Posterior vena cava (tissue), 2 donors: ENCODE measurements around the gene TCF12. TPM values are rescaled to one million over a fixed set of nuclear protein-coding genes. Genes with fewer than 3 reads are reported as not detected.

Source experiments
- DNase-seq: peaks from one replicate; pipeline ENCODE4 v3.0.0-alpha.2; 2020; ENCODE audit warnings: low spot score
- intact Hi-C, 2 donors: fragments of 100-400 bp; cut with DNase I; formaldehyde crosslinking; loops; one replicate each; pipeline versions ENCODE4 v1.14.1 to v1.14.2; 2022 to 2023
- total RNA-seq, 2 donors: library from RNA; stranded (reverse); fragmentation: NEBNext Ultra II Directional; extraction: Animal tissue kit (Norgen Biotek cat#: 25700); gene quantifications; one replicate each; pipeline ENCODE4 v1.2.1, GENCODE V29; 2021
- donor health status: DM: yes; HTN: yes; CAD: no.
- donor health status: DM: yes; HTN: yes; CAD: no.

Gene TCF12
- total RNA-seq, 2 donors from 2014 or later: 95.2 to 102 TPM

DNA sequence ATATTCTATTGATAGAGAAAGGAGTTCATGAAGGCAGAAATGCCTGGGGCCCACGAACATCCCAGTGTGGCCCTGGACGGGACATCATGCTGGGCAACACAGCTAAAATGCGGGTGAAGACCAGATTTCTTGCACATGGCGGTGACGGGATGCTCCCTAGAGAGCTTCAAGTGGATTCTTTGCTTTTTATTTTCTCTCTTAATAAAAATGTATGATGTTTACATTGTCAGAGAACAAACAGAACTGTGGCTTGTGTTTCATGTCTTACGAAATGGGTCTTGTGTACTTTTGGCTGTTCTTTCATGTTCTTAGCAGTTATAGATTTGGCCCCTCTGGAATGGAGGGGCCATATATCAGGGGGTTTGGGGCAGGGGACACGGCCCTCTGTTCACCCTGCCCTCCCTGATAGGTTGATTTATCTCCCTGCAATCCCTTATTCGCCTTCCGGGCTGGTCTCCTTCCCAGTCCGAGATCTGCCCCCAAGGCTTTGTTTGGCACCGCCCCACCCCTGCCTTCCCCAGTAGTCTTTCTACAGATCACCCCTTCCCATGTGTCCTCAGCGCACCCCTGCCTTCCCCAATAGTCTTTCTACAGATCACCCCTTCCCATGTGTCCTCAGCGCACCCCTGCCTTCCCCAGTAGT, 389.2 kb downstream of the TCF12 start:
- no peak for DNase-seq
- intact Hi-C loops: loop anchor here (2.0 to 10.0 kb wide), 3 partner anchors 160 to 817 kb away; no protein-coding TSS in a partner anchor

DNA sequence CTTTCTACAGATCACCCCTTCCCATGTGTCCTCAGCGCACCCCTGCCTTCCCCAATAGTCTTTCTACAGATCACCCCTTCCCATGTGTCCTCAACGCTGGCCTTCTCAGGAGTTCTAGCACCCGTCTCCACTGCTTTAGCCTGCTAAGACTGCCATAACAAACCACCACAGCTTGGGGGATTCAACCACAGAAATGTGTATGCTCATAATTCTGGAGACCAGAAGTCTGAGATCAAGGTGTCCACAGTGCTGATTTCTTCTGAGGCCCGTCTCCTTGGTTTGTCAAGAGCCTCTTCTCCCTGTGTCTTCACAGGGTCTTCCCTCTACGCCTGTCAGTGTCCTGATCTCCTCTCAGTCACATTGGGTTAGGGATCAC, 389.7 kb downstream of the TCF12 start:
- intact Hi-C loops: loop anchor here (2.0 to 10.0 kb wide), 3 partner anchors 161 to 817 kb away; no protein-coding TSS in a partner anchor
- no peak for DNase-seq

DNA sequence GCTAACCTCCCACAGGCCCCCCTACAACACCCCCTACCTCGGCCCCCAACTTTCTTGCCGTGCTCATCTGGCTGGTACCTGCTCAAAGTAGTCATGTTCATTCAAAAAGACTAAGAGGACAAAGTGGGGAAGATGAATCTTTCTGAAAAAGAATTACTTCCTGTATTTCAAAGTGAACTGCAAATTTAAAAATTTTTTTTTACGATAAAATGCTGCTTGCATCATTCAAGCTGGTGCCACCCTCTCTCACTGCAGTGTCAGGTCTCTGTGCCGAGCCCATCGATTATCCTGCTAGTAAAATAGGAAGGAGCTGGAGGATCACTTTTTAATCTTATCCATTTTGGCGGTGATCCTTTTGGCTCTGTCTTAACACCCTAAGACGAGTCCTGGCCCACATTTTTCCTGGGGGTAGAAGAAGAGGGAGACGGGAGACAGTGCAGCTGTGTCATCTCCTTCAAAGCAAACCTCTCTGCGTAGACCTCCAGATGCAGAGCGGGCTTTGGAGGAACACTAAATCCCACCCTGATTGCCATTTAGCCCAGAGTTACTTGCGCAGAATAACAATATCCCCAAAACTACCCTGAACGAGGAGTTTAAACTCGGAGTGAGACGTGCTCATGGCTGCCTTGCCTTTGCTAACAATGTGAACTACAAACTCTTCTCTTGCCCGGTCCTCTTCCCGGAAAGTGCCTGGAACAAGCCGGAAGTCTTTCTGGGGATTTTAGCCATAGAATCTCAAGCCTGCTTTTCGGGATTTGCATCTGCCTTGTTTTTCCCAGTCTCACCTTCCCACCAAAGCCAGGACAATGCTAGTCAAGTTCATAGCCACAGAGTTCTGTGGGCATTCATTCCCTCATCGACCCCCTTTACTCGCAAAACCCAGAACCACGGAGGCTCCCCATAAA, 391.7 kb downstream of the TCF12 start:
- intact Hi-C loops: loop anchor here (2.0 to 10.0 kb wide), 3 partner anchors 163 to 819 kb away; no protein-coding TSS in a partner anchor
- DNase-seq: no peak

DNA sequence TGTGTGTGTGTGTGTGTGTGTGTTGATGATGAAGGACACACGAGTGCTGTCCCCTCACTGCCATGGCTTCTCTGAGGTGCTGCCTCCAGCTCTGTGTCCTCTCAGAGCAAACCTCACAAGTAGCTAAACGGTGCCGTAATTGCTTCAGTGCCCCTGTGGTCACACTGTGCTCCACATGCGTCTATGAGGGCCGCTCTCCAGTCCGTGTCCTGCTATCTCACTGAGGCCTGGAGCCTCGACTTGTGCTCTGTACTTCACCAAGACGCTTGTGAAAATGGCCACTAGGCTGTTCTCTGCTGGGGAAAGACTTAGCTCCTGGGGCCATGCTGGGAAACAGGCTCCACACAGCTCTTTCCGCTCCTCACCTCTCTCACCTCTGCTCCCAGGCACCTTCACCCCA, 392.4 kb downstream of the TCF12 start:
- intact Hi-C loops: no loop called here
- no peak for DNase-seq

DNA sequence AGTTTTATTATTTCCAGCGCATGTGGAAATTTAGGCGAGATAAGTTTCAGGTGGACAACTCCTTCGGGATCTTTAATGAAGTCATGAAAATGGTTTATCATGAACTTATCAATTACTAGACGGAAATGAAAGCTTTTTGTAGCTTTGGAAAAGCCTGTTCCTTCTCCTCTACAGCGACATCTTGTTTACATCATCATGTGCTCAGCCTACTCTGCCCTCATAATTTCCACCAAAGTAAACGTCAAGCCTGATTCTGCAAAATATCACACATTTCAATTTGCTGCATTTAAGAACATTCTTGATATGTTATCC, 393.5 kb downstream of the TCF12 start:
- intact Hi-C loops: no loop called here
- DNase-seq: no peak

DNA sequence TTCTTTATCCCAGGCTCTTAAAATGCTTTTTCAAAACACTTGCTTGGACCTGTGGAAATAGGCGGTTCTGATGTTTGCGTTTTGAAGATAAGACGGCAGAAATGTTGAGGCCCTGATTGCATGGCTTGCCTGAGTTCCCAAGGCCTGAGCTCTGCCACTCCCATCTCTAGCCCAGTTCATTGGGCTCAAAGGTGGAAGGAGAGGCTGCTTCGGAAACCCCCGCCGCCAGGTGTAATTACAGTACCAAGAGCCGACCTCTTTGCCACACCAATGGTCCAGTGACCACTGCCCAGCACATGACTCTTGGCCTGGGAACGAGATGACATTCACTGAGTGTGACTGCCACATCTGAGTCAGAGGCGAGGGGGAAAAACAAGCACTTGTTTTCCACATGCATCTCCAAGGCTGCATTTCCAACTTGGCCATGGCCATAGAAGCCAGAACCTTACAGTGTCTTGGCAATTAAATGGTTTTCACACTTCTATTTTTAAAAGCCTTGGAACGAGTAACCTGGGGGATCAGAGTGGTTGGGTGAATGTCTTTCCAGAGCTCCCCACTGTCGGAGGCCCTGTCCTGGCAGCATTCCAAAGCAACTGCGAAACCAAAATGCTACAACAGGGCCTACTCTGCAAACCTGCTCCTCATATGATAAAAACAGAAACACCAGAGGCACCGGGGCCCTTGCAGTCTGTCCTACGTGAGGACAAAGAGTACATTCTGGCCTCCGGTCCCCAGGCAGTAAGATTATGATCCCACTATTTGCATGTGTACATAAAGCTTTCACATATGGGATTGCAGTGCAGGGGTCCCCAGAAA, 394.1 kb downstream of the TCF12 start:
- DNase-seq: no peak
- intact Hi-C loops: no loop called here

DNA sequence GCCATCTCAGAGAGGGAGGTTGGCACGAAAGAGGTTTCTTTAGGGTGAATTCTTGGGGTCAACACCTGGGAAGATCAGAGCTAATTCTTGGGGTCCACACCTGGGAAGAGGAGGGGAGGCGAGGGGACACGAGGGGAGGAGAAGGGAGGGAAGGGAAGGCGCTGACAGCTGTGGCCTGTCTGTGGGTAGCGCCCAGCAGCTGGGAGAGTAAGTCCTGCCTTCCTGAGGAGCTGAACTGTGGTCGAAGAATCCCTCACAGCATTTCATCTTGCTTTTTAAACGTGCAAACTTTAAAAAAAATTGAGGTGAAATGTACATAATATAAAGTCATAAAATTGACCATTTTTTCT, 394.7 kb downstream of the TCF12 start:
- intact Hi-C loops: no loop called here
- no peak for DNase-seq

DNA sequence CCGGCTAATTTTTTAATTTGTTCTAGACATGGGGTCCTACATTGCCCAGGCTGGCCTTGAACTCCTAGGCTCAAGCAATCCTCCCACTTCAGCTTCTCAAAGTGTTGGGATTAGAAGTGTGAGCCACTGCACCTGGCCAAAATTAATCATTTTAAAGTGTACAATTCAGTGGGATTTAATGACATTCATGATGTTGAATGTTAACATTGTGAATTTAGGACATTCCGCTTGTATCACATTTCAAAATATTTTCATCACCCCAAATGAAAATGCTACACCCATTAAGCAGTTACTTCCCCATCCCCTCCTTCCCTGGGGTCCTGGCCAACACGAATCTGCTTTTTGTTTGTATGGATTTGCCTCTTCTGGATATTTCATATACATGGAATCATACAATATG, 395.8 kb downstream of the TCF12 start:
- no peak for DNase-seq
- intact Hi-C loops: no loop called here

DNA sequence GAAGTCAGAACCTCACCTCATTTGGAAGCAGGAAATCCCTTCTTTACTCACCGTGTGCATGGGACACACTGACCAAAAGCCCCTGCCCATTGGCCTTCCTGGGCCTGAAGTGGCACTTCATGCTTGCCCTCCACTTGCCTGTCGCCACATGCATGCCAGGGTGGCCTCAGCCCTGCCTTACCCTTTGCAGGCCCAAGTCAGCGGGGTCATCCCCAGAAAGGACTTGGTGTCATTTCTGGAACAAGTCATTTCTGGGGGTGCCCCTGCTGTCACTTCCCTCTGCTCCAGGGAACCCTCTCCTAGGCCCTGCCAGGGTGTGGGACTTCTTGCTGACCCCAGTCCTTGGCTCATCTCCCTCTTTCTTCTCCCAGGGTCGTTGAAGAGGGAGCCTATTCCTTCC, 398.0 kb downstream of the TCF12 start:
- intact Hi-C loops: no loop called here
- DNase-seq: no peak

DNA sequence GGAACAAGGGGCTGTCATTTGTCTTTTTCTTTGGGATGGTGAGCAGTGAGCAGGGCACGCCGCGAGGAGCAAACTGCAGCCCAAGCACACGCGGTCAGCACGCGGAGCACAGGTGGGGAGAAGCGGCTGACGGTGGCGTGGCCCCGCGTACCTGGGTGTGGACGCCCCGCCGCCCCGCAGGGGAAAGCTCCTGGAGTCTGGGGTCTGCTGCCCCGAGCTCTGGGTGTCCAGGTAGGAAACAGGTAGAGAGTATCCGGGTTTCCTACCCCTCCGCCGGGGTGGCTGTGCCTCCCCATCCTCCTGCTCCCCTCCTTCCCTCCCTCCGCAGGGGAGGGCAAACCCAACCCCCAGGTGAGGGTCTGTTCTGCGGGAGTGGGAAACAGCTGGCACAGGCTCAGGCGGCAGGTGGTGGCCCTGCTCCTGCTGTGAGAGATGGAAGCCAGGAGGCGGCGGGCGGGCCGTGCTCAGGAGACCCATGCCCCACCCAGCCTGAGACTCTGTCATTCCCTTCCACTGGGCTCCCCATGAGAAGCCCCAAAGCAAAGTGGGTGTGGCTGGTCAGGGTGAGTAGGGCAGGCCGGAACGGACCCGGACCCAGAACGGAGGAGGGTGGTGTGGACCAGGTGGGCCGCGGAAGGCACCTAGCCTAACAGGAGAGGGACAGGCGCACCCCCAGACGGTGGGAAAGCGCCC, 400.9 kb downstream of the TCF12 start:
- DNase-seq: peak; percentile 72
- intact Hi-C loops: no loop called here

DNA sequence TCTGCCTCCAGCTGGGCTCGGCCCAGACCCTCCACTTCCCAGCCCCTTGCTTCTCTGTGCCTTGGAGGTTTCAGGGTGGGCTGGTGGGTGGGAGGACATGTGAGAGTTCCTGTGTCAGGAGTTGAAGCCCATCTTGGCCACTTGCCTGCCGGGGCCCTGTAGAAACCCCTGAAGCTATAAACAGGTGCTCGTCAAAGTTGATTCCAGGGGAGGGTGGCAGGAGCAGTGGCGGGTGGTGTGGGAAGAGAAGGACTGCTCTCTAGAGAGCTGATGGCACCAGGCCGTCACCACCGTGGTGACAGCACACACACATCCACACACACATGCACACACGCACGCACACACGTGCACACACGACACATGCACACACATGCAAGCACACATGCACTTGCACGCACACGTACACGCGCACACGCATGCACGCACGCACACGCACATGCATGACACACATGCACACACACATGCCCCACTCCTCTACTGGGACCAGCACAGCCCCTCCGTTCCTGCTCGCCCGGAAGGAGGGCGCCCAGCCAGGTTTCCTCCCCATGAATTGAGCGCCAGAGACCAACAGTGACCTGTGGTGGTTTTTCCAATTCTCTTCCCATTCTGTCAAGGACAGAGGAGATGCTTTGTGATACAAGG, 401.6 kb downstream of the TCF12 start:
- intact Hi-C loops: no loop called here
- peak; percentile 78 for DNase-seq

DNA sequence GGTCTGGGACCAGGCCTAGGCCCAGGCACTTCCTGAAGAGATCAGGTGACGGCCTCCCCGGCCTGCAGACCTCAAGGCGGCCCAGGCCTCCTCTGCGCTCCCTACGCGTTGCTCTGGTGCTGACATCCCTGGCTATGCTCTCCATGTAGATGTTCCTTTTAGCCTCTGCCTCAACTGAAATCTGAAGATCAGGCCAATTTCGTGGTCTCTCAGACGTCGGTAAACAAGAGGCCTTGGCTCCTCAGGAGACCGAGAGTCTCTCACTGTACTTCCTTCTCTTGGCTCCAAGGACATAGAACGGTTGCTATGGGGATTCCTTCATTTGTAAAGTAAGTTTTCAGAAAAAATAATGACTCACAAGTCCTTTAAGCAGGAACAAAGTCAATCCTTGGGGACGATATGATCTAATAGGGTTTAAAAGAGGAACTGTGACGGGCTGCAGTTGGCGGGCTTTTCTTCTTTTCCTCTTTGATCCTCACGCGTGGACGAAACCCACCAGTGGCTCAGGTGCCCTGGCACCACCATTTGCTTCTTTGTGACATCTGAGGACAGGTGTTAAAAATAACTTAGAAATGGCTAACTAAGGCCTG, 402.3 kb downstream of the TCF12 start:
- intact Hi-C loops: no loop called here
- DNase-seq: peak; percentile 84

DNA sequence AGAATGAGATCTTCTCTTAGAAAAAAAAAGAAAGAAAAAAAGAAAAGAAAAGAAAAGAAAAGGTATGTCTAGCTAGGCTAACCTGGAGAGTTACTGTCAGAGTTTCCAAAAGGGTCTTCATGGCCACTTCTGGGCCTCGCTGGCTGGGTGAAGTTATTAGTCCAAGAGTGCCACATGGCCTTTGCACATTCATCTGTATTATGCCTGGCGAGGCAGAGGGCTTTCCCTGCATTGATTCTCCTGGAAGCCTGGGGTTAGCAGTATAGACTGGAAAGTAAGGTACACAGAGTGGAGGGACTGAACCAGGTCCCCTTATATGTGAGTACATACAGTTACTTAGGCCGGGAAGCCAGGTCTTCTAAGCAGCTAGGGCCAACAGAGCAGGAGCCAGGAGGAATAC, 403.0 kb downstream of the TCF12 start:
- DNase-seq: peak; percentile 26
- intact Hi-C loops: no loop called here

DNA sequence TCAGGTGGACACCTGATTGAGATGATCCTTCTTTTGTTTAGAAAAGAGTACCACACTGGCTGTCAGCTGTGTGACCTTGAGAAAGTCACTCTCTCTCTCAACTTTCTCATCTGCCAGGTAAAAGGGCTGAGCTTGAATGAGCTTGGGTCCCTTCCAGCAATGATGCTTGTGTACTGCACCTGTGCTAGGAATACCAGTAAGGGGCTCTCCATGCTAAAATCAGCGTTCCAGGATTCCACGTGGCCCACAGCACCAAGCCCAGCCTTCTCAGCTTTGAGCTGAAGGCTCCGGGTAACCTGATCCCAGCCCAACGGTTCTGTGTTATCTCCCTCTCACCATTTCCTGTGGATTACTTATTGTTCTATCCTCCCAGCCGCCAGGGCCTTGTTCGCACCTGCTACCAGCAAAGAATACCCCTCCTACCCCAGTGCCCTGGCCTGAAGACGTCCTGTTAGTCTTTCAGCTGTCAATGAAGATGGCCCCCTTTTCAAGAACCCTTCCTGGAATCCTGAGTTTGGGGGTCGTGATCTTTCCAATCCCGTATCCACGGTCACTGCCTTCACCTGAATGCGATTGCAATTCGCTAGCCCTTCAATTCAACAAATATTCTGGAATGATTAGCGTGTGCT, 403.6 kb downstream of the TCF12 start:
- peak; percentile 17 for DNase-seq
- intact Hi-C loops: no loop called here

DNA sequence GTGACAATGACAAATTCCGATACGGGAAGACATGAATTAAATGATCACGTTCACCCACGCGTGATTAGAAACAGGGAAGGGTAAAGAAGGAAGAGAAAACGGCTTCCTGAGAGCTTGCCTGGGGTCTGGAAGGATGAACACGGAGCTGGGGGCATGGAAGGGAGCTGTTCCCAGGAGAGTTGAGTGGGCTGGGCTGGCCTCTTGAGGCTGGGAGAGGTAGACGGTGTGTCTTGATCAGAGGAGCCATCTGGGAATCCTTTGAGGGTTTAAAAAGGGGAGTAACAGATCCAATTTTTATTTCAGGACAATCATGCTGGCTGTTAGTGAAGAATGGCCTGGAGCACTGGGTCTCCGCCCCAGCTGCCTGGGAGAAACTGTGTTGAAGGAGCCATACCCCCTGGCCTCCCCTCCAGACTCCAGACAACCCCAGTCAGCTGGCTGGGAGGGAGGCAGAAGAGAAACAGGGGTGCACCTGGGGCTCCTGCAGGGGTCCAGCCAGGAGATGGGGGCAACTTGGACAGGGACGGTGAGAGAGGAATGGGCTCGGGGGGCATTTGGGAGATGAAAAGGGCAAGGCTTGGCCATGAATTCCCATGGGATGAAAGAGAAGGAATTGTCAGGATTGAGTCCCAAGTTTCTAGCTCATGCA, 404.3 kb downstream of the TCF12 start:
- peak; percentile 61 for DNase-seq
- intact Hi-C loops: no loop called here

DNA sequence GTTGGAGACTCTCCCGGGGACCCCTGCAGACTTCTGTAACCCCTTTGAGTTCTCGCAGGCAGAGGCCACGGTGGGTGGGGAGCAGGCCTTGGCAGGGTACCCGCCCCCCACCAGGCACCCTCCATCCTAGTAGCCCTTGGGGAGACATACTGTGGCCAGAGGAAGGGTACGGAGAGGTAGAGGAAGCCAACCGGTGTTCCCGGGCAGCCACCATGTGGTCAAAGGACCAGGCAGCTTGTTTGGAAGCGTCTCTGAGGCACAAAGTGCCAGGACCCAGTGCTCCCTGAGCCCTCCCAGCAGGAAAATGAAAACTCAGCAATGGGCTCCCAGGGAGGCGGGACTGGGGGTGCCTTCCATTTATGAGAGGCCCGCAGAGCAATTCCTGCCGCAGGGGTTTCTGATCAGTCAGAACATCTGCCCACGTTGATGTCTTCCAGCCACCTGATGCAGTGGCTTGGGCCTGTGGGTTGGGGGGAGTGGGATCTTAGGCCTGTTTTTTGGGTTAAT, 404.9 kb downstream of the TCF12 start:
- intact Hi-C loops: no loop called here
- peak; percentile 69 for DNase-seq

DNA sequence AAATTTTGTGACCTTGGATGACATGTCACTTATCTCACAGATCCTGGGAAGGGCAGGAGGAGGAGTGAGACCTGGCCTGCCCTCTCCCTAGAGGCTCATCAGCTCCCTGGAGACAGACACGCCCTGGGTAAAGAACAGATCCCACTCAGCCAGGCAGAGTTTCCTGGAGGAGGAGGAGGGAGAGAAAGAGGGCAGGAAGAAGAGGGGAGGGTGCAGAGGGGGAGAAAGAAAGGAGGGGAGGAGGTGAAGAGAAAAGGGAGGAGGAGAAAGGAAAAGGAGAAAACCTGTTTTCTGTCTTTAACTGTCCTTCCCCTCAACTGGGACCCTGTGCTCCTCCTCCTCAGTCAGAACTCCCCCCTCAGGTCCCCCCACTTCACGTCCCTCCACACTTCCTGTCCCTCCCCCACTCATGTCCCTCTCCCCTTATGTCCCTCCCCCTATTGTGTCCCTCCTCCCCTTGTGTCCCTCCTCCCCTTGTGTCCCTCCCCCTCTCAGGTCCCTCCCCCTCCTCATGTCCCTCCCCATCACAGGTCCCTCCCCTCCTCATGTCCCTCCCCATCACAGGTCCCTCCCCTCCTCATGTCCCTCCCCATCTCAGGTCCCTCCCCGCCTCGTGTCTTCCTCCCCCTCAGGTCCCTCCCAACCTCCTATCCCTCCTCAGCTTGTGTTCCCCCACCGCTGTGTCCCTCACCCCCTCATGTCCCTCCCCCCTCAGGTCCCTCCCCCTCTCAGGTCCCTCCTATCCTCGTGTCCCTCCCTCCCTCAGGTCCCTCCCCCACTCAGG, 405.6 kb downstream of the TCF12 start:
- intact Hi-C loops: no loop called here
- DNase-seq: peak; percentile 61
